Spleen (tissue), 7 donors: Measurements from ENCODE around the gene JAZF1.

Source experiments
- POLR2A ChIP-seq, 3 donors: fragments of 450-650 bp; IDR thresholded peaks; one replicate each; pipeline ENCODE4 v1.5.1; 2017; ENCODE audit warnings: antibody characterized with exemption in 3 of 3, mild to moderate bottlenecking in 1 of 3
- POLR2AphosphoS5 ChIP-seq, 3 donors: sonication (generic); formaldehyde crosslinking; IDR thresholded peaks; one replicate each; pipeline ENCODE4 v1.5.1; 2017; ENCODE audit warnings: antibody characterized with exemption in 3 of 3
- TF ChIP-seq, protein P1 (sequence below), 11 experiments: fragments of 200-600 bp in 7 of 11; fragments of 450-650 bp in 4 of 11; sonication (generic) in 4 of 11; IDR thresholded peaks in 8 of 11; conservative IDR thresholded peaks in 3 of 11; 1 replicate in 7 of 11; 2 replicates in 4 of 11; pipeline versions ENCODE4 v1.4.0 to v1.8.0; 2016 to 2021; ENCODE audit warnings: antibody characterized with exemption in 11 of 11, inconsistent platforms in 4 of 11, mild to moderate bottlenecking in 1 of 11
- donor health status: DM: no; HTN: no; CAD: no; lungs with moderate emphysema.
- donor health status: DM: no; HTN: no; CAD: no.
- donor health status: DM: no; HTN: no; CAD: no.

- TF ChIP-seq, protein P1, sequence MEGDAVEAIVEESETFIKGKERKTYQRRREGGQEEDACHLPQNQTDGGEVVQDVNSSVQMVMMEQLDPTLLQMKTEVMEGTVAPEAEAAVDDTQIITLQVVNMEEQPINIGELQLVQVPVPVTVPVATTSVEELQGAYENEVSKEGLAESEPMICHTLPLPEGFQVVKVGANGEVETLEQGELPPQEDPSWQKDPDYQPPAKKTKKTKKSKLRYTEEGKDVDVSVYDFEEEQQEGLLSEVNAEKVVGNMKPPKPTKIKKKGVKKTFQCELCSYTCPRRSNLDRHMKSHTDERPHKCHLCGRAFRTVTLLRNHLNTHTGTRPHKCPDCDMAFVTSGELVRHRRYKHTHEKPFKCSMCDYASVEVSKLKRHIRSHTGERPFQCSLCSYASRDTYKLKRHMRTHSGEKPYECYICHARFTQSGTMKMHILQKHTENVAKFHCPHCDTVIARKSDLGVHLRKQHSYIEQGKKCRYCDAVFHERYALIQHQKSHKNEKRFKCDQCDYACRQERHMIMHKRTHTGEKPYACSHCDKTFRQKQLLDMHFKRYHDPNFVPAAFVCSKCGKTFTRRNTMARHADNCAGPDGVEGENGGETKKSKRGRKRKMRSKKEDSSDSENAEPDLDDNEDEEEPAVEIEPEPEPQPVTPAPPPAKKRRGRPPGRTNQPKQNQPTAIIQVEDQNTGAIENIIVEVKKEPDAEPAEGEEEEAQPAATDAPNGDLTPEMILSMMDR (IDR thresholded peaks at IDR 0.05 in 8 of 11, conservative IDR thresholded peaks at IDR 0.05 in 3 of 11): no peak
- no peak for TF ChIP-seq POLR2AphosphoS5 (IDR thresholded peaks at IDR 0.05)
- no peak for TF ChIP-seq POLR2A (IDR thresholded peaks at IDR 0.05)
These were observed 384.6 kb downstream of the JAZF1 start for GRCh38 chr7:27795977-27796376.
